Naive thymus-derived CD4-positive, alpha-beta T cell (primary cell): ENCODE data around the gene MORN5. TPM values are rescaled to one million over a fixed set of nuclear protein-coding genes. Genes with fewer than 3 reads are reported as not detected.

Experiments
- ATAC-seq: fragments of 150-1000 bp; cut with Tn5 transposase; 2 replicates; pipeline ENCODE4 v1.10.0; 2021; ENCODE audit warnings: mild to moderate bottlenecking, moderate library complexity
- CTCF ChIA-PET: fragments of 350-600 bp; sonication (Branson Sonifier 250); formaldehyde crosslinking; loops from one replicate; lab custom pipeline; 2021; ENCODE audit warnings: antibody characterized with exemption; lab: Charles Lee
- POLR2A ChIA-PET: fragments of 350-600 bp; sonication (Branson Sonifier 250); formaldehyde crosslinking; loops from one replicate; lab custom pipeline; 2021; ENCODE audit warnings: antibody characterized with exemption, inconsistent platforms; lab: Charles Lee
- DNase-seq, 9 donors: peaks; one replicate each; pipeline versions ENCODE4 v3.0.0 to v3.0.0-alpha.2; 2020 to 2022; ENCODE audit warnings: mixed read lengths in 1 of 9
- H3K27ac ChIP-seq: one replicate; pipeline ENCODE4 v1.7.0; 2013; ENCODE audit warnings: mild to moderate bottlenecking, low read depth, low read length, moderate library complexity
- H3K27me3 ChIP-seq, 2 donors: one replicate each; pipeline ENCODE4 v1.7.0; 2013; ENCODE audit warnings: low read length in 2 of 2, mild to moderate bottlenecking in 2 of 2, moderate library complexity in 2 of 2; ENCODE audit not compliant: control insufficient read depth in 2 of 2, insufficient read depth in 2 of 2
- H3K36me3 ChIP-seq, 3 experiments: 1 replicate in 2 of 3; 2 replicates in 1 of 3; pipeline ENCODE4 v1.7.0; 2013; ENCODE audit warnings: low read length in 3 of 3, mild to moderate bottlenecking in 3 of 3, moderate library complexity in 1 of 3; ENCODE audit not compliant: insufficient read depth in 3 of 3, control insufficient read depth in 2 of 3
- H3K4me1 ChIP-seq, 2 donors: one replicate each; pipeline ENCODE4 v1.7.0; 2013; ENCODE audit warnings: low read length in 2 of 2, mild to moderate bottlenecking in 2 of 2, moderate library complexity in 1 of 2; ENCODE audit not compliant: control insufficient read depth in 2 of 2, insufficient read depth in 2 of 2
- H3K4me3 ChIP-seq: 2 replicates; pipeline ENCODE4 v1.7.0; 2013; ENCODE audit warnings: mild to moderate bottlenecking, low read length
- H3K9me3 ChIP-seq, 3 experiments: 1 replicate in 2 of 3; 2 replicates in 1 of 3; pipeline ENCODE4 v1.7.0; 2013; ENCODE audit warnings: low read length in 3 of 3; ENCODE audit not compliant: control insufficient read depth in 2 of 3
- H3K27ac Mint-ChIP-seq, 9 donors: one replicate each; pipeline ENCODE4 v1.8.0; 2020 to 2022; ENCODE audit warnings: mixed read lengths in 9 of 9, mild to moderate bottlenecking in 8 of 9, moderate library complexity in 5 of 9, inconsistent platforms in 2 of 9
- H3K27me3 Mint-ChIP-seq, 5 donors: one replicate each; pipeline ENCODE4 v1.8.0; 2021 to 2022; ENCODE audit warnings: mixed read lengths in 5 of 5, mild to moderate bottlenecking in 1 of 5
- H3K36me3 Mint-ChIP-seq, 5 donors: one replicate each; pipeline ENCODE4 v1.8.0; 2020 to 2022; ENCODE audit warnings: mixed read lengths in 5 of 5, mild to moderate bottlenecking in 3 of 5, inconsistent platforms in 1 of 5
- H3K4me1 Mint-ChIP-seq, 7 donors: one replicate each; pipeline ENCODE4 v1.8.0; 2020 to 2022; ENCODE audit warnings: mixed read lengths in 7 of 7, mild to moderate bottlenecking in 3 of 7, inconsistent platforms in 1 of 7
- H3K4me3 Mint-ChIP-seq, 10 donors: one replicate each; pipeline ENCODE4 v1.8.0; 2020 to 2022; ENCODE audit warnings: mild to moderate bottlenecking in 10 of 10, mixed read lengths in 10 of 10, moderate library complexity in 6 of 10, inconsistent platforms in 2 of 10
- H3K9me3 Mint-ChIP-seq, 11 donors: one replicate each; pipeline ENCODE4 v1.8.0; 2020 to 2022; ENCODE audit warnings: mixed read lengths in 11 of 11, mild to moderate bottlenecking in 4 of 11, inconsistent platforms in 1 of 11, moderate library complexity in 1 of 11
- intact Hi-C, 2 donors: fragments of 100-400 bp; cut with micrococcal nuclease; formaldehyde crosslinking; loops; one replicate each; pipeline ENCODE4 v1.15.1; 2023
- polyA plus RNA-seq, 2 donors: library from polyadenylated mRNA; unstranded; fragments of 300-500 nt; fragmentation: Illumina TruSeq; gene quantifications; one replicate each; pipeline ENCODE4 v1.2.3, GENCODE V29; 2021
- total RNA-seq, 6 experiments: library from RNA in 5 of 6; stranded (reverse) in 5 of 6; gene quantifications; 1 replicate in 5 of 6; 2 replicates in 1 of 6; pipeline ENCODE4 v1.2.3 and lab custom pipeline; 2021 to 2026

Gene MORN5
- total and polyA plus RNA-seq, 7 experiments from 2014 or later, result not detected

GRCh38 chr9:122119721-122120120, 40.0 kb upstream of the MORN5 start:
- Histone ChIP-seq H3K27me3 (no peaks in the 10 kb centered on the region), H3K9me3 (no peaks in the 10 kb centered on the region), H3K27ac (no peak overlapping the region), H3K4me1 (no peaks in the 10 kb centered on the region), H3K36me3 (no peaks in the 10 kb centered on the region), H3K4me3 (no peak overlapping the region)
- Mint-ChIP-seq H3K27ac (no peak overlapping the region), H3K9me3 (no peaks in the 10 kb centered on the region), H3K36me3 (no peaks in the 10 kb centered on the region), H3K27me3 (peaks cover 3 to 11% (median 8%) of the 10 kb centered on the region in 5 donors), H3K4me3 (no peak overlapping the region), H3K4me1 (peaks cover 0 to 6% (median 0%) of the 10 kb centered on the region in 7 donors)
- ChIA-PET POLR2A (no interaction called here), CTCF (interaction anchor here (0.7 to 1.7 kb wide), 3 partner anchors 21 to 1418 kb away, joined by 3 to 7 read pairs (median 4); no protein-coding TSS in a partner anchor)
- DNase-seq (no peak), ATAC-seq (no peak)
- intact Hi-C loops, result loop anchor here in 1 of 2 donors (10.0 kb wide), 2 partner anchors 145 to 1375 kb away; partner anchors contain the start of genes MRRF and RBM18

GRCh38 chr9:122120316-122121071, 39.2 kb upstream of the MORN5 start:
- Histone ChIP-seq H3K4me1 (no peaks in the 10 kb centered on the region), H3K27ac (no peak overlapping the region), H3K9me3 (no peaks in the 10 kb centered on the region), H3K27me3 (no peaks in the 10 kb centered on the region), H3K4me3 (no peak overlapping the region), H3K36me3 (no peaks in the 10 kb centered on the region)
- CTCF ChIA-PET, result interaction anchor here (0.5 to 7.8 kb wide), 4 partner anchors 22 to 678 kb away, joined by 3 to 78 read pairs (median 5); no protein-coding TSS in a partner anchor
- Mint-ChIP-seq H3K27me3 (peaks cover 5 to 16% (median 15%) of the 10 kb centered on the region in 5 donors), H3K27ac (no peak overlapping the region), H3K4me1 (peaks cover 5 to 10% (median 7%) of the 10 kb centered on the region in 7 donors), H3K36me3 (no peaks in the 10 kb centered on the region), H3K4me3 (no peak overlapping the region), H3K9me3 (no peaks in the 10 kb centered on the region)
- POLR2A ChIA-PET, result no interaction called here
- ATAC-seq (no peak), DNase-seq (no peak)
- intact Hi-C loops, result loop anchor here in 1 of 2 donors (10.0 kb wide), 2 partner anchors 144 to 1376 kb away; partner anchors contain the start of genes MRRF and RBM18

GRCh38 chr9:122121391-122121790, 38.3 kb upstream of the MORN5 start:
- H3K4me3 ChIP-seq, result no peak overlapping the region
- DNase-seq (no peak), ATAC-seq (no peak)
- POLR2A ChIA-PET, result no interaction called here
- H3K27ac ChIP-seq, result no peak overlapping the region
- Mint-ChIP-seq H3K27me3 (peaks cover 9 to 25% (median 20%) of the 10 kb centered on the region in 5 donors), H3K4me1 (peaks cover 10 to 18% (median 13%) of the 10 kb centered on the region in 7 donors), H3K27ac (no peak overlapping the region), H3K36me3 (no peaks in the 10 kb centered on the region), H3K4me3 (no peak overlapping the region), H3K9me3 (no peaks in the 10 kb centered on the region)
- CTCF ChIA-PET, result interaction anchor here (1.0 to 7.8 kb wide), 4 partner anchors 19 to 227 kb away, joined by 3 to 78 read pairs (median 32); no protein-coding TSS in a partner anchor
- no peaks in the 10 kb centered on the region for H3K4me1 ChIP-seq
- intact Hi-C loops, result loop anchor here in 1 of 2 donors (10.0 kb wide), 2 partner anchors 143 to 1377 kb away; partner anchors contain the start of genes MRRF and RBM18
- H3K36me3 ChIP-seq, result no peaks in the 10 kb centered on the region
- H3K27me3 ChIP-seq, result no peaks in the 10 kb centered on the region
- H3K9me3 ChIP-seq, result no peaks in the 10 kb centered on the region

- DNase-seq, result no peak
- H3K27ac Mint-ChIP-seq, result no peak overlapping the region
Observed at GRCh38 chr9:122121931-122122330, 37.8 kb upstream of the MORN5 start.

GRCh38 chr9:122122468-122122867, 37.2 kb upstream of the MORN5 start:
- Mint-ChIP-seq H3K27ac (no peak overlapping the region), H3K27me3 (peaks cover 11 to 33% (median 23%) of the 10 kb centered on the region in 5 donors), H3K4me1 (peaks cover 14 to 21% (median 17%) of the 10 kb centered on the region in 7 donors), H3K4me3 (no peak overlapping the region), H3K9me3 (no peaks in the 10 kb centered on the region), H3K36me3 (no peaks in the 10 kb centered on the region)
- DNase-seq (no peak), ATAC-seq (no peak)
- Histone ChIP-seq H3K27ac (no peak overlapping the region), H3K4me3 (no peak overlapping the region), H3K4me1 (no peaks in the 10 kb centered on the region), H3K27me3 (no peaks in the 10 kb centered on the region), H3K9me3 (no peaks in the 10 kb centered on the region), H3K36me3 (no peaks in the 10 kb centered on the region)
- intact Hi-C loops, result loop anchor here in 1 of 2 donors (10.0 kb wide), 2 partner anchors 142 to 1378 kb away; partner anchors contain the start of genes MRRF and RBM18
- ChIA-PET CTCF (interaction anchor here (0.6 to 7.8 kb wide), 6 partner anchors 20 to 692 kb away, joined by 3 to 78 read pairs (median 4); no protein-coding TSS in a partner anchor), POLR2A (interaction anchor here (0.7 kb wide), 1 partner anchor 23 kb away, joined by 3 read pairs; no protein-coding TSS in a partner anchor)

More at GRCh38 chr9:122121931-122122330, 37.8 kb upstream of the MORN5 start:
- Mint-ChIP-seq H3K4me3 (no peak overlapping the region), H3K36me3 (no peaks in the 10 kb centered on the region), H3K27me3 (peaks cover 11 to 28% (median 23%) of the 10 kb centered on the region in 5 donors), H3K4me1 (peaks cover 14 to 21% (median 17%) of the 10 kb centered on the region in 7 donors), H3K9me3 (no peaks in the 10 kb centered on the region)
- Histone ChIP-seq H3K4me3 (no peak overlapping the region), H3K4me1 (no peaks in the 10 kb centered on the region), H3K9me3 (no peaks in the 10 kb centered on the region), H3K27me3 (no peaks in the 10 kb centered on the region), H3K36me3 (no peaks in the 10 kb centered on the region), H3K27ac (no peak overlapping the region)
- intact Hi-C loops, result loop anchor here in 1 of 2 donors (10.0 kb wide), 2 partner anchors 143 to 1377 kb away; partner anchors contain the start of genes MRRF and RBM18
- POLR2A ChIA-PET, result interaction anchor here (0.7 kb wide), 1 partner anchor 22 kb away, joined by 3 read pairs; no protein-coding TSS in a partner anchor
- ATAC-seq, result no peak
- CTCF ChIA-PET, result interaction anchor here (0.7 to 7.8 kb wide), 5 partner anchors 20 to 227 kb away, joined by 3 to 78 read pairs (median 4); no protein-coding TSS in a partner anchor

GRCh38 chr9:122122903-122123632, 36.6 kb upstream of the MORN5 start:
- Histone ChIP-seq H3K4me3 (no peak overlapping the region), H3K9me3 (no peaks in the 10 kb centered on the region), H3K27me3 (no peaks in the 10 kb centered on the region), H3K4me1 (no peaks in the 10 kb centered on the region), H3K27ac (no peak overlapping the region), H3K36me3 (no peaks in the 10 kb centered on the region)
- intact Hi-C loops, result loop anchor here (1.0 to 10.0 kb wide), 3 partner anchors 24 to 1378 kb away; partner anchors contain the start of genes MRRF (in 1 of the 2) and RBM18 (in 1 of the 2)
- Mint-ChIP-seq H3K9me3 (no peaks in the 10 kb centered on the region), H3K27ac (peak overlapping the region in 1 of 9 donors; percentile 69), H3K36me3 (no peaks in the 10 kb centered on the region), H3K4me3 (no peak overlapping the region), H3K27me3 (peaks cover 11 to 38% (median 23%) of the 10 kb centered on the region in 5 donors), H3K4me1 (peaks cover 14 to 21% (median 17%) of the 10 kb centered on the region in 7 donors)
- peak; percentile 27 to 78 (median 58) for DNase-seq
- ChIA-PET CTCF (interaction anchor here (0.6 to 7.8 kb wide), 6 partner anchors 17 to 691 kb away, joined by 3 to 78 read pairs (median 14); no protein-coding TSS in a partner anchor), POLR2A (no interaction called here)
- ATAC-seq, result peak; percentile 77
